ENCODE measurements around the gene DDX51.
A peak's percentile ranks its signal among the peaks of the same experiment; 100 is the strongest.

Gene DDX51, protein sequence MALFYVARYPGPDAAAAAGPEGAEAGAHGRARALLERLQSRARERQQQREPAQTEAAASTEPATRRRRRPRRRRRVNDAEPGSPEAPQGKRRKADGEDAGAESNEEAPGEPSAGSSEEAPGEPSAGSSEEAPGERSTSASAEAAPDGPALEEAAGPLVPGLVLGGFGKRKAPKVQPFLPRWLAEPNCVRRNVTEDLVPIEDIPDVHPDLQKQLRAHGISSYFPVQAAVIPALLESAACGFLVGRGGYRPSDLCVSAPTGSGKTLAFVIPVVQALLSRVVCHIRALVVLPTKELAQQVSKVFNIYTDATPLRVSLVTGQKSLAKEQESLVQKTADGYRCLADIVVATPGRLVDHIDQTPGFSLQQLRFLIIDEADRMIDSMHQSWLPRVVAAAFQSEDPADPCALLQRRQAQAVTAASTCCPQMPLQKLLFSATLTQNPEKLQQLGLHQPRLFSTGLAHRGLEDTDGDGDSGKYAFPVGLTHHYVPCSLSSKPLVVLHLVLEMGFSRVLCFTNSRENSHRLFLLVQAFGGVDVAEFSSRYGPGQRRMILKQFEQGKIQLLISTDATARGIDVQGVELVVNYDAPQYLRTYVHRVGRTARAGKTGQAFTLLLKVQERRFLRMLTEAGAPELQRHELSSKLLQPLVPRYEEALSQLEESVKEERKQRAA

GRCh38 chr12:132144115-132144809 lies at the start of gene DDX51, which contains the start of gene NOC4L:
TSS of gene DDX51 (minus strand) at chr12:132144319. CDS start at chr12:132144296, 23 bp downstream.
TSS of gene NOC4L (plus strand) at chr12:132144457. CDS start at chr12:132144489, 32 bp downstream.
- DNase-seq (ENCODE audit: low spot score) = peak; percentile 99

DNA sequence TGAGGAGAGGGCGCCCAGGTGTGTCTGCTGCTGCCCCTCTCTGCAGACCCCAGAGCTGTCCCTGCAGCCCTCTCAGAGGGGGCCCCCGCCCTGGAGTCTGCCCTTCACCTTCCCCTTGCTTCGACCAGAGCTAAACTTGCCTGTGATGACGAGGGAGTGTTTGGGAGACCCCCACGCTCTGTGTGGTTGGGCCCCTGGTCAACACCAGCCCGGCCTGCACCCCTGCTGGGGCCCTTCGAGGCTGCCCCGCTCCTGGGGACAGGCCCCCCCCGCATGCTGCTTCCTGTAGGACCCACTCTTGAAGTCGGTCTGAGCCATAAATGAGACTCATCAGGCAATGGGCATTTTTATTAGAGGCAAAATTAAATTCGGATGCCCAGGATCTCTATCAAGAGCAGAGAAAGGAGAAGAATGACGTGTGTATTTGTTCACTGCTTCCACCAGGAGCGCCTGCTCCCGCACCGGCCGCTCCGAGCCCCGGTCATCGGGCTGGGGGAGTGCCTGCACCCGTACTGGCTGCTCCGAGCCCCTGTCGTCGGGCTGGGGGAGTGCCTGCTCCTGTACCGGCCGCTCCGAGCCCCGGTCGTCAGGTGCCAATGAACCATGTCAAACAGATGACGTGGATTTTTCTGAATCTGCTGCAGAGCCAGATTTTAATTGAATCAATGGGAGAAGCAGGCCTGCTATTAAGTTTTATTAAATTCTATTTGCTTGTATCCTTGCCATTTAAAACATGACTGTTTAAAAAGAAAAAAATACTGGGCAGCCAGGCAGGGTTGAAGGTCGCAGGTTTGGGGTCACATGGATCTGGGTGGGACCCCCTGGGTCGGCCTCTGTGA lies 47.8 kb upstream of the DDX51 start:
- DNase-seq (ENCODE audit: low spot score) = no peak

DNA sequence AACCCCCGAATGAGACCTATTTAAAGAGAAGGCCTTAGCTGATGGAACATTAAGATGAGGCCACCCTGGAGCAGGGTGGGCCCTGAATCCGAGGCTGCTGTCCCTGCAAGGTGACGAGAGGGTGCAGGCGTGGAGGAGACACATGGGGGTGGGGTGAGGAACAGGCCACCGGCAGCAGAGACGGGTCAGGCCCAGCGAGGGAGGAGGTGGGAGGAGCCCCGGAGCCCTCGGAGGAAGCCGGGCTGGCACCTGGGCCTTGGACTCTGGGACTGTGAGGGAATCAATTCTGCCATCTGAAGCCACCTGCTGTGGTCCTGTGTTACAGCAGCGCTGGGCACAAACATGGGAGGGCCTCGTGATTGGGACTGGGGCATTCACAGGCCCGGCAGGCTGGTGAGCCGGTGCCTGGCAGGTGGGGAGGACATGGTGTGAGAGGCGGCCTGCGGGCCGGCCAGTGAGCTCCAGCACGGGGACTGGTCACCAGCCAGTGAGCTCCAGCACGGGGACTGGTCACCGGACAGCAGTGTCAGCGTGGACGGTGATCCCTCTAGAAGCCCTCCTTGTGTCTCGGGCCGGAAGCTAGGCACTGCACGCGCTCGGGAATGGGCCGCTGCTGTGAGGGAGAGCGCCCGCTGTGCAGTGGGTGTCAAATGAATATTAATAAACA lies 46.8 kb upstream of the DDX51 start:
- DNase-seq (ENCODE audit: low spot score) = no peak

DNA sequence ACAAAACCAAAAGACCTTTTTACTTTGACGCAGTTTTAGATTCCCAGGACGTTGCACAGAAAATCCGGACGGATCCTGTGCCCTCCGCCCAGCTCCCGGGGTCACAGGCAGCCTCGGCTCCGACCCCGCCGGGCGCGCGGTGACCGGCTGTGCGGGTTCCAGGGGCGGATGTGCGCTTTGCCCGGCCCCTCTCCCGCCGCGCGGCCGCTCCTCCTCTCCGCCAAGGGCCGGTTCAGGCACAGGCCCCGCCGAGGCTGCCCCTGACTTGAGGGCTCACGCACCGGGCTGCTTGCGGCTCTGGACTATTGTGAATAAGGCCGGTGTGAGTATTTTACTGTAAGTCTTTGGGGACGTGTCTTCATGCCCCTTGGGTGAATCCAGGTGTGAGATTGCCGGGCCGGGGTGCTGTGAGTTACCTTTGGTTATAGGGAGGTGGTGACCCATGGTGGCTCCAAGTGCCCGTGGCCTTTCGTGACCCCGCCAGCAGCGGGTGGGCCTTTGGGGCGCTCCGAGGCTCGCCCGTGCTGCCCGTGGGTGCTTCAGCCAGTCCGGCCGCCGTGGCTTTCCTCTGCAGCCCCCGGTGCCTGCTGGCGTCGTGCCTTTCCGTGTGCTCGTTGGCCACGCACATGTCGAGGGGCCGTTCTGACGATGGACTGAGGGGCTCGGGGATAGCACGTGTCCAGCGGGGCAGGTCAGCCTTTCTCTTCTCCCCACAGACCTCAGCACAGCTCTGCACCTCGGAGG lies 46.1 kb upstream of the DDX51 start:
- peak; percentile 48 for DNase-seq (ENCODE audit: low spot score)

DNA sequence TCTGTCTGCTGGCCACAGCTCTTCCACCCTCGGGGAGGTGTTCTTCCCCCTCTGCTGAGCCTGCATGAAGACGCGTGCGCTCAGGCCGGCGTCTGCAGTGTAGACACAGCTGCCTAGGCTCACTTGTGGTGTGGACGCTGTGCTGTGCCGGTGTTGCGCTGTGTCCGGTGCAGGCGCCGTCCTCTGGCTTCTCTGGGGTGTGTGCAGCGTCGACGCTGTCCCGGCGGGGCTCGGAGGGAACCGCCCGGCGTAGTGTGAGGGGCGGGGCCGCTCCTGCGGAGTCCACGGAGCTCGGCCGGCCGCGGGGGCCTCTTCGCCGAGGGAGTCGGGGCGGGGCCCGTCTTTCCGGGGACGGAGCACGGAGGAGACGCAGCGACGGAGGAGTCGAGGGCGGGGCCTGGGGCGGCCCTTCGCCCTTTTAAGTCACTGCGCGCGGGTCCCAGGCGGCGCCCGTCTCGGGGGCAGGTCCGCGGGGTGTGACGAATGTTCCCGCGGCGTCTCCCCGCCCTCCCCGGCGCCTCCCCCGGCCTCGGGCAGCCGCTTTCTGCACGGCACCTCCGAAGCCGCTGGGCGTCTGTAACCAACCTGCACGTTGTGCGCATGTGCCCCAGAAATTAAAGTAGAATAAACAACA lies 45.4 kb upstream of the DDX51 start:
- peak; percentile 96 for DNase-seq (ENCODE audit: low spot score)

- DNase-seq (ENCODE audit: low spot score) = no peak
These were observed 44.8 kb upstream of the DDX51 start for GRCh38 chr12:132188916-132189325.

- no peak for DNase-seq (ENCODE audit: low spot score)
These were observed 44.4 kb upstream of the DDX51 start for GRCh38 chr12:132188451-132188901.

GRCh38 chr12:132187646-132188450 lies 43.7 kb upstream of the DDX51 start:
- DNase-seq (ENCODE audit: low spot score) = no peak

GRCh38 chr12:132186857-132187620 lies 42.9 kb upstream of the DDX51 start:
- no peak for DNase-seq (ENCODE audit: low spot score)

- no peak for DNase-seq (ENCODE audit: low spot score)
These were observed 42.2 kb upstream of the DDX51 start for GRCh38 chr12:132186208-132186856.

GRCh38 chr12:132185705-132186104 lies 41.6 kb upstream of the DDX51 start:
- no peak for DNase-seq (ENCODE audit: low spot score)

GRCh38 chr12:132182711-132183365 lies 38.7 kb upstream of the DDX51 start:
- no peak for DNase-seq (ENCODE audit: low spot score)

DNA sequence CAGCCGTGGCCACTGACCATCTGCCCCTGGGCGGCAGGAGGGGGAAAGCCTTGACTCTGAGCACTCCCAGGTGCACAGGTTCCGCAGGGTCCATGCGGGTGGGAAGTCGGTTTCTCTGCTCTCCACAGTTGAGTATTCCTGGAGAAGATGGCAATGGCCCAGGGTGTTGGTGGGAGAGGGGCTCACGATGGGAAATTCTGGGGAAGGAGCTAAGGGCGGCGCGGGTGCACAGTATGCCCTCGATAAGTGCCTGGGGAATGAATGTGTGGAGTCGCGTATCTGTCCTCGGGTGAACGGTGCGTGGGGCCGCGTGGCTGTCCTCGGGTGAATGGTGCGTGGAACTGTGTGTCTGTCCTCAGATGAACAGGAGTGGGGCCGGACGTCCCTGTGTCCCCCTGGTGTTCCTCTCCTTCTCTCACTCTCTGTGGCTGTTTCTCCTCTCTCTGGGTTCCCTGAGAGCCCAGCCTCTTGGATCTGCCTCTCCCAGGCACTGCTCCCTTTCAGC lies 38.1 kb upstream of the DDX51 start:
- DNase-seq (ENCODE audit: low spot score) = no peak

- no peak for DNase-seq (ENCODE audit: low spot score)
These were observed 37.6 kb upstream of the DDX51 start for GRCh38 chr12:132181570-132182200.

GRCh38 chr12:132180648-132181546 lies 36.8 kb upstream of the DDX51 start:
- DNase-seq (ENCODE audit: low spot score) = no peak
